DLD1 (cell line): ENCODE results near the gene RAB22A.

Source experiments
- in situ Hi-C: cut with HindIII; loops from 2 replicates; pipeline ENCODE4 v1.10.0; 2017; ENCODE audit warnings: low sequenced_read_pairs

RAB22A gene

GRCh38 chr20:58300321-58300720 is 9.2 kb upstream of the RAB22A start:
- in situ Hi-C loops, result no loop called here

- in situ Hi-C loops, result no loop called here
Measured at GRCh38 chr20:58303547-58303946, 6.0 kb upstream of the RAB22A start.

GRCh38 chr20:58305061-58305460 is 4.5 kb upstream of the RAB22A start:
- in situ Hi-C loops, result no loop called here

- in situ Hi-C loops, result no loop called here
Measured at GRCh38 chr20:58306421-58307261, 2.9 kb upstream of the RAB22A start.

- in situ Hi-C loops, result no loop called here
Measured at GRCh38 chr20:58307270-58307669, 2.2 kb upstream of the RAB22A start.

GRCh38 chr20:58308290-58308679 is 1.2 kb upstream of the RAB22A start:
- in situ Hi-C loops, result no loop called here

- in situ Hi-C loops, result no loop called here
Measured at GRCh38 chr20:58308680-58309527, 611 bp upstream of the RAB22A start.

- in situ Hi-C loops, result no loop called here
Measured at GRCh38 chr20:58310291-58310782, 822 bp downstream of the RAB22A start.

- in situ Hi-C loops, result no loop called here
Measured at GRCh38 chr20:58312836-58313235, 3.3 kb downstream of the RAB22A start.

- in situ Hi-C loops, result no loop called here
Measured at GRCh38 chr20:58313396-58313795, 3.9 kb downstream of the RAB22A start.

- in situ Hi-C loops, result no loop called here
Measured at GRCh38 chr20:58321205-58321604, 11.7 kb downstream of the RAB22A start.

GRCh38 chr20:58322083-58322482 is 12.6 kb downstream of the RAB22A start:
- in situ Hi-C loops, result no loop called here

GRCh38 chr20:58325912-58326311 is 16.4 kb downstream of the RAB22A start:
- in situ Hi-C loops, result no loop called here

- in situ Hi-C loops, result no loop called here
Measured at GRCh38 chr20:58327211-58327610, 17.7 kb downstream of the RAB22A start.

- in situ Hi-C loops, result no loop called here
Measured at GRCh38 chr20:58328836-58329235, 19.3 kb downstream of the RAB22A start.

GRCh38 chr20:58329711-58330110 is 20.2 kb downstream of the RAB22A start:
- in situ Hi-C loops, result no loop called here

GRCh38 chr20:58330249-58330648 is 20.7 kb downstream of the RAB22A start:
- in situ Hi-C loops, result no loop called here

- in situ Hi-C loops, result no loop called here
Measured at GRCh38 chr20:58330687-58331086, 21.2 kb downstream of the RAB22A start.

GRCh38 chr20:58331961-58332551 is 22.5 kb downstream of the RAB22A start:
- in situ Hi-C loops, result no loop called here

- in situ Hi-C loops, result no loop called here
Measured at GRCh38 chr20:58339741-58340140, 30.2 kb downstream of the RAB22A start.

GRCh38 chr20:58340151-58340550 is 30.6 kb downstream of the RAB22A start:
- in situ Hi-C loops, result no loop called here
